Measurements from ENCODE around the gene AACS. TPM values are rescaled to one million over a fixed set of nuclear protein-coding genes. Genes with fewer than 3 reads are reported as not detected.
"Not testable (repeated sequence)": the region's sequence is repeated elsewhere in the genome, so short reads cannot be mapped to it uniquely, and the experiment has no call there.

Gene AACS
- total RNA-seq, 1 donor from 2014 or later, result 25.2 TPM

- intact Hi-C loops (cut with micrococcal nuclease), result no loop called here
Observed at GRCh38 chr12:125121106-125121505, 55.9 kb downstream of the AACS start.

- intact Hi-C loops (cut with micrococcal nuclease), result no loop called here
Observed at GRCh38 chr12:125122668-125123067, 57.4 kb downstream of the AACS start.

- intact Hi-C loops (cut with micrococcal nuclease), result no loop called here
Observed at GRCh38 chr12:125124320-125124966, 59.2 kb downstream of the AACS start.

GRCh38 chr12:125125271-125125670 lies 60.0 kb downstream of the AACS start:
- intact Hi-C loops (cut with micrococcal nuclease), result no loop called here

GRCh38 chr12:125128439-125129178 lies 63.4 kb downstream of the AACS start:
- intact Hi-C loops (cut with micrococcal nuclease), result no loop called here

GRCh38 chr12:125129179-125129571 lies 63.9 kb downstream of the AACS start:
- intact Hi-C loops (cut with micrococcal nuclease), result no loop called here

- intact Hi-C loops (cut with micrococcal nuclease), result no loop called here
Observed at GRCh38 chr12:125129591-125130255, 64.5 kb downstream of the AACS start.

GRCh38 chr12:125131958-125132357 lies 66.7 kb downstream of the AACS start:
- intact Hi-C loops (cut with micrococcal nuclease), result no loop called here

- intact Hi-C loops (cut with micrococcal nuclease), result no loop called here
Observed at GRCh38 chr12:125132698-125133400, 67.6 kb downstream of the AACS start.

- intact Hi-C loops (cut with micrococcal nuclease), result no loop called here
Observed at GRCh38 chr12:125133616-125134015, 68.4 kb downstream of the AACS start.

GRCh38 chr12:125134576-125134975 lies 69.3 kb downstream of the AACS start:
- intact Hi-C loops (cut with micrococcal nuclease), result no loop called here

GRCh38 chr12:125135906-125136305 lies 70.7 kb downstream of the AACS start:
- intact Hi-C loops (cut with micrococcal nuclease), result no loop called here

GRCh38 chr12:125136702-125137101 lies 71.5 kb downstream of the AACS start:
- intact Hi-C loops (cut with micrococcal nuclease), result no loop called here

- intact Hi-C loops (cut with micrococcal nuclease), result no loop called here
Observed at GRCh38 chr12:125137766-125138344, 72.6 kb downstream of the AACS start.

- intact Hi-C loops (cut with micrococcal nuclease), result no loop called here
Observed at GRCh38 chr12:125140279-125141209, 75.3 kb downstream of the AACS start.

GRCh38 chr12:125141210-125141573 lies 76.0 kb downstream of the AACS start:
- intact Hi-C loops (cut with micrococcal nuclease), result not testable (repeated sequence)

- intact Hi-C loops (cut with micrococcal nuclease), result no loop called here
Observed at GRCh38 chr12:125142601-125143000, 77.4 kb downstream of the AACS start.

GRCh38 chr12:125143491-125143890 lies 78.3 kb downstream of the AACS start:
- intact Hi-C loops (cut with micrococcal nuclease), result no loop called here

- intact Hi-C loops (cut with micrococcal nuclease), result no loop called here
Observed at GRCh38 chr12:125145196-125145595, 80.0 kb downstream of the AACS start.

GRCh38 chr12:125148316-125148715 lies 83.1 kb downstream of the AACS start:
- intact Hi-C loops (cut with micrococcal nuclease), result no loop called here

Measured in T-helper 1 cell treated with Interleukin-12 subunit alpha and Interleukin-12 subunit beta and Interleukin-4 antibody, amounts not matched to agents 30 ng/mL and 1 ng/mL, for 36 hours (primary cell).